Suppressor macrophage (primary cell): ENCODE measurements around the gene IL19.

ENCODE experiments used
- DNase-seq, 4 experiments: peaks; one replicate each; pipeline ENCODE4 v3.0.0-alpha.2; 2020 to 2022
- total RNA-seq, 17 experiments: gene quantifications; one replicate each; lab custom pipeline; 2026; ENCODE audit warnings: mixed read lengths in 6 of 17, inconsistent platforms in 3 of 17; lab: John Stamatoyannopoulos, UW

The IL19 gene
- 0.08 to 2.9 (median 0.91) reads per million in 17 experiments for total RNA-seq

GRCh38 chr1:206770531-206771337 lies at the start of gene IL19:
IL19 (plus strand) TSS chr1:206770773; CDS start chr1:206836663, 65,890 bp downstream.
- peak; percentile 83 to 93 (median 90) for DNase-seq

GRCh38 chr1:206721454-206721853 lies 49.1 kb upstream of the IL19 start:
- no peak for DNase-seq

DNA sequence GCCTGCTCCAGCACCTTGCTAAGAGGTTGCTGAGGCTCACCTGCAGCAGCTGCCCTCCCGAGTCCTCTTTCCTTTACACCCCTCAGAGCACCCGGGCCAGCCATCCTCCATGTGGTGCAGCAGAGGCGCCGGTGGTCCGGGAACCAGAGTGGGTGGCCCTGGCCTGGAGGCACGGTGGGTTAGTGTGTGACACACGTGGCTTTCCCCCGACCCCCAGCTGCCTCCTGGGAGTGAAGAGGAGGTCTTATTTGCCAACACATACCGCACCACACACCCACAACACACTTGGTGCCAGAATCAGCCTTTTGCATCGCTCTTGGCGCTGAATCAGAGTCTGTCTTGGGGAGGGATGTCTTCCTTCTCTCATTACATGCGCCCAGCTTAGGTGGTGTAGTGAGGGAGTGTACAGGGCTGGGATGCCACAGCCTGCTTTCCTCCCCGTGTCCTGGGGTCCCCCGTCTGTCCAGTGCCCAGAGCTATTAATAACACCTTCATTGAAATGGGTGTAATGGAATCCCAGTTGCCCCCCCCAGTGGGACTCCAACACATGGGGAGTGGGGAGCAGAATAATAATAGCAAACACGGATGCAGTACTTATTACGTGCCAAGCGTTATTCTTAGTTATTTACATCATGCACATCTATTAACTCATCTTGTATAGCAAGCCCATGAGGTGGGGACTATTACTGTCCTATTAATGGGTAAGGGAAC lies 47.7 kb upstream of the IL19 start:
- no peak for DNase-seq

GRCh38 chr1:206723462-206723804 lies 47.1 kb upstream of the IL19 start:
- no peak for DNase-seq

DNA sequence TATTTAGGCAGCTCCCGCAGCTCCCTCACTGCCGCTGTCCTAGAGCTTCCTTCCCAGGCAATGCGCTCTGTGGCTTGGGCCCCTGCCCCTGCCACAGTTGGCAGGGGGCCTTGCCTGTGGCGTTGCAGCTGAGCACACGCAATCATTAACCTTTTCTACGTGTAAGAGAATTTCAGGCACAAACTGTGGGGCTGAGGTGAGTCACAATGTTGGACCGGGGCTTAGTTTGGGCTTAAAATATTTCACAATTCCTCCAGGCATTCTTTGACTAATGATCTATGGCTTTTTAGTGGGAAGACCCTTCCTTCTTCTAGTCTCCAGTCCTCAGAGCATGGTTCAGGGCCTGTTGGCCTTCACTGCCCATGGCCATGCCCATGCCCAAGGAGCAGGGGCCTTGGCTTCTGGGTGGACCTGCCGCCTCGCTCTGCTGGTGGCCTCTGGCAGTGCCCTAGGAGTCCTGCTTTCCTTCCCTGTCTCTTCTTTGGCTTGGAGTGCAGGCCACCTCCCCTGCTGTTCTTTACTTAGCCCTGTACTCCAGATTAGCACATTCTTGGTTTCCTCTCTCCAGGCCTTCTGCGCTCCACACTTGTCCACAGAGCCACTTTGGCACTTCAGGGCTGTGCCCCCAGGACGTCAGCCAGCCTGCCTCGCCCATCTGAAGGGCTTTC lies 46.6 kb upstream of the IL19 start:
- no peak for DNase-seq

- DNase-seq, result peak; percentile 70 to 83 (median 77)
These were observed 45.2 kb upstream of the IL19 start for GRCh38 chr1:206725109-206725963.

DNA sequence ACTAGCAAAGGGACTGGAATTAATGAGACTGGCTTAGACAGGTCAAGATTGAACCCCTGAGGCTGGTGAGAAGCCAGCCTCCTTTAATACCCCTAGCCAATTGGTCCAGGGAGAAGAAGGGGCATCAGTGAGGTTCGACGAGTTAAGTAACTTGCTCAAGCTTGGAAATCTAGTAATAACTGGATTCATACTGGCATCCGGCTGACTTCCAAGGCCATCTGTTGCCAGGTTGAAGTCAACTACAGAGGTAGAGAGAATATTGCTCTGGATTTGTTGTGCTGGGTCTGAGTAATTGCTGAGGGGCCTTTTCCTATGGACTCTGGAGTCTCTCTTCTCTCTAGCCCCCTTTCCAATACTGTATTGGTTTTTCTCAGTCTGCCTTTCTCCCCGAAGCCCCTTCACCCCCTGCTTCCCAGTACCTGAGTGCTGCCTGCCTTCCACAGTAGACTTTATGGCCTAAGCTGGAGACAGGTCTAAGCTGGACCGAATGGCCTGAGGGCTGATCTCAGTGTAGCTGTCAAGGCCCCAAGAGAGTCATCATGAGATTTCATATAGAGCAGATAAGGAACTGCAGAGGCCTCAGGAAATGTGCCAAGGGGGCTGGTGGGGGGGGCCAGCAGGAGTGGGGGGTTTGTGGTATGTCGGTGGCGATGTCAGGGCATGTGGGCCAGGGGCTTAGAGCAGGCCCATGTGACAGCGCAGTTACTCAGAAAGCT lies 42.4 kb upstream of the IL19 start:
- DNase-seq, result no peak

DNA sequence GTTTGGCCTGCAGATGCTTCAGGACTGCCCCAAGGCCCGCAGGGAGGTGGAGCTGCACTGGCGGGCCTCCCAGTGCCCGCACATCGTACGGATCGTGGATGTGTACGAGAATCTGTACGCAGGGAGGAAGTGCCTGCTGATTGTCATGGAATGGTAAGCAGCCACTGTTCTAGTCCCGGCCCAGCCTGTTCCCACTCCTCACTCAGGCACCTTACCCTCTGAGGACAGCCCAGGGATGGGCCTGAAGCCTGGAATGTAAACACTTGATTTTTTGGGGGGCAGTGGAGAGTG lies 41.9 kb upstream of the IL19 start:
- DNase-seq, result no peak

DNA sequence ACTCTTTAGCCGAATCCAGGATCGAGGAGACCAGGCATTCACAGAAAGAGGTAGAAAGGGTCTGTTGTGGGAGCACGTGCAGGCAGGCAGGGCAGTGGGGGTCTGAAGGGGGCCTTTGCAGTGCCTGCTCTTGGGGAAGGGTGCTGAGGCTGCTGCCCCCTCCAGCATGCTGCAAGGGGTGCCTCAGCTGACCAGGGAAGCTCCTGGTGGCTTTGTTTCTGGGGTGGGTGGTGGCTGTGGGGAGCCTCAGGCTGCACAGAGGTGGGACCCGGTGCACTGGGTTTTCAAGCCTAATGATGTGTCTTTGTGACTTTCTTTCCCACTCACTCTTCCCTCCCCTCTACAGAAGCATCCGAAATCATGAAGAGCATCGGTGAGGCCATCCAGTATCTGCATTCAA lies 41.5 kb upstream of the IL19 start:
- no peak for DNase-seq

GRCh38 chr1:206729507-206729906 lies 41.1 kb upstream of the IL19 start:
- DNase-seq, result no peak

- DNase-seq, result no peak
These were observed 38.1 kb upstream of the IL19 start for GRCh38 chr1:206732508-206732907.

DNA sequence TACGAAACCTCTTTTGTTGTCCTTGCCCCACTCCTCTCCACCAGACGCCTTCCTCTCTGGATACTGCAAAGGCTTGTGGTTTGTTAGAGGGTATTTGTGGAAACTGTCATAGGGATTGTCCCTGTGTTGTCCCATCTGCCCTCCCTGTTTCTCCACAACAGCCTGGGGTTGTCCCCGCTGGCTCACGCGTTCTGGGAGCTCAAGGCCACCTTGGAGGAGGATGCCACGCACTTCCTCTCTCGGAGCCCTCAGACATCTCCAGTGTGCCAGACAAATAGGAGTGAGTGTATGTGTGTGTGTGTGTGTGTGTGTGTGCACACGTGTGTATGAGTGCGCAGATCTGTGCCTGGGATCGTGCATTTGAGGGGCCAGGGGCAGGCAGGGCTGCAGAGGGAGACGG lies 37.6 kb upstream of the IL19 start:
- no peak for DNase-seq

- DNase-seq, result peak; percentile 69 to 83 (median 76)
These were observed 36.0 kb upstream of the IL19 start for GRCh38 chr1:206734499-206735142.

GRCh38 chr1:206735553-206736031 lies 35.0 kb upstream of the IL19 start:
- peak in 1 of 4 experiments; percentile 45 for DNase-seq

- no peak for DNase-seq
These were observed 33.5 kb upstream of the IL19 start for GRCh38 chr1:206736878-206737728.

DNA sequence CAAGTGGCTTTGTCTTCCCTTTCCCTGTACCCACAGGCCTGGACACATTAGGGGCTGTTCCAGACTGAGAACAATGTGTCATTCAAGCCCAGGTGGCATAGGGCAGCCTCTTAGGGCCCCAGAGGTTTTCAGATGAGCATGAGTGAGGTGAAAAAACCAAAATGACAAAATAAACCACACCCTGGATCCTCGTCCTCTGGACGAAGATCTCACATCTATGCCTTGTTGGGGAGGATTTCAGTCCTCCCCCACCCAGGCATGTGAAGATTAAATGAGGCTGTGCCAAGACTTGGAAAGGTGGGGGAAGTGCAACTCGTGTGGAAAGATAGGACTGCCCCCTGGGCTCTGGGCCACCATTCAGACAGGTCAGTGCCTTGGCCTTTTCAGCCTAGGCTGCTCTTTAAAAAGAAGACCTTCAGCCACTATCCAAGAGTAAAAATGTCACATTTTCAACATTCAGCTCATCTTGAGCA lies 32.8 kb upstream of the IL19 start:
- no peak for DNase-seq

- no peak for DNase-seq
These were observed 31.9 kb upstream of the IL19 start for GRCh38 chr1:206738370-206739366.

GRCh38 chr1:206739411-206740076 lies 31.0 kb upstream of the IL19 start:
- DNase-seq, result peak; percentile 74 to 86 (median 82)
